H1 (cell line): Measurements from ENCODE around the gene MLLT11. TPM values are rescaled to one million over a fixed set of nuclear protein-coding genes. Genes with fewer than 3 reads are reported as not detected.

ENCODE experiments used
- polyA plus RNA-seq, 7 experiments: library from polyadenylated mRNA; depleted of rRNA in 3 of 7; stranded (reverse) in 5 of 7; unstranded in 2 of 7; fragments of >200 nt in 5 of 7; fragments of 200-250 nt in 2 of 7; gene quantifications; 1 replicate in 5 of 7; 2 replicates in 1 of 7; 4 replicates in 1 of 7; pipeline versions ENCODE4 v1.2.1 to v1.2.3, GENCODE V29; 2011 to 2013; ENCODE audit warnings: missing spikeins in 2 of 7, mixed read lengths in 2 of 7
- total RNA-seq: library from RNA; stranded (reverse); fragmentation: NEBNext Ultra II Directional; extraction: Animal tissue kit (Norgen Biotek cat#: 25700); gene quantifications from 2 replicates; pipeline ENCODE4 v1.2.1, GENCODE V29; 2021
- TF ChIP-seq, protein P1 (sequence below): IDR thresholded peaks from 2 replicates; pipeline ENCODE4 v1.6.1; 2011; ENCODE audit warnings: low read depth, mild to moderate bottlenecking, low read length; ENCODE audit not compliant: insufficient read depth

MLLT11 gene
- total and polyA plus RNA-seq, 2 of the 8 experiments (the other 6 are each of a cell fraction or from before 2014, with no cell fraction given): 13.7 to 18.1 TPM

DNA sequence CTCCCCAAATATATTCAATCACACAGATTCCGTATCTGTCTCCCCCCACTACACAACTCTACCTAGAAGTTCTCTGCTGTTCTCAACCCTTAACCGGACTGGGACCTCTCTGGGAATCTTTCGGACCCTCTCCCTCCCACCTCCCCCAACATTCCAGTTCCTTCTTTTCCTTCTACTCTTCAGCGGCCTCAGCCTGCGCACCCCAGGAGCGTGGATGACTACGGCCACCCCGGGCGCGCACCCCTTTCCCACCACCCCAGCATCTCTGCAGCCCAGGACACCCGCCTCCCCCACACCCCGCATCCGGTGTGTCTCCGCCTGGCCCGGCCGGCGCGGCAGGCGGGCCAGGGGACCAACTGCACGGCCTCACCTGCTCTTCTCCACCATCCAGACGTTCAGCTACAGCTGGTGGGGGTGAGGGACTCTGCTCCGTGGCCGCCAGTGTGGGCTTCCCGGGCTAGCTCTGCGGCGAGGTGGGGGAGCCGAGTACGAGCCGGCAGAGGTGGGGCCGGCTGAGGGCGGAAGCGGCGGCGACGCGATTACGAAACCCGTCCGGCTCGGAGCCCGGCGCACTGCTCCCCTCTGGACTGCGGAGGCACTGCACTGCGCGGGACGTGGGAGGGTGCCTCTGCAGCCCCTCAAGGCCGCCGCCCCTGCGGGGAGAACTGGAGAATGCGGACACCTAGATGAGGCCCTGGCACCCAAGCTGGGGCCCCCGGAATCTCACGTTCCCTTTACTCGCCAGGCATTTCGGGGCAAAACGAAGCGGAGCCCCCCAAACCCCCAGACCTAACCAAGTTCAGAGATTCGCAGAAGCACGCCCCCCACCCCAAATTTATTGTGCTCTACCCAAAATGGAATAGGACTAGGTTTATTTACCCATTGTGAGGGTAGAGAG lies 839 bp upstream of the MLLT11 start, which contains the start of gene CDC42SE1 (continued):
- TF ChIP-seq, protein P1, sequence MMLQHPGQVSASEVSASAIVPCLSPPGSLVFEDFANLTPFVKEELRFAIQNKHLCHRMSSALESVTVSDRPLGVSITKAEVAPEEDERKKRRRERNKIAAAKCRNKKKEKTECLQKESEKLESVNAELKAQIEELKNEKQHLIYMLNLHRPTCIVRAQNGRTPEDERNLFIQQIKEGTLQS: no peak
